Mammary epithelial cell (primary cell): ENCODE results near the gene PODNL1.

Experiments used
- CTCF ChIP-seq, 2 donors: IDR thresholded peaks in 1 of 2; conservative IDR thresholded peaks in 1 of 2; 2 replicates each; pipeline ENCODE4 v1.5.1; 2011 to 2012; ENCODE audit warnings: inconsistent platforms in 2 of 2, low read length in 2 of 2, mild to moderate bottlenecking in 2 of 2, control low read depth in 1 of 2, low read depth in 1 of 2; ENCODE audit not compliant: insufficient read depth in 1 of 2; ENCODE audit errors: extremely low read depth in 1 of 2
- EZH2 ChIP-seq: IDR thresholded peaks from 2 replicates; pipeline ENCODE4 v1.6.1; 2012; ENCODE audit warnings: low read length, inconsistent platforms, borderline replicate concordance

GRCh38 chr19:13981988-13982501, 43.8 kb upstream of the PODNL1 start:
- TF ChIP-seq EZH2 (no peak), CTCF (conservative IDR thresholded peaks at IDR 0.05 in 1 of 2, IDR thresholded peaks at IDR 0.05 in 1 of 2; ENCODE audit: extremely low read depth in 1 of 2, insufficient read depth in 1 of 2, low read depth in 1 of 2, low read length in 2 of 2) (no peak)
